Inflammatory macrophage (primary cell): ENCODE measurements around the gene CA11.
"Not testable (repeated sequence)": the region's sequence is repeated elsewhere in the genome, so short reads cannot be mapped to it uniquely, and the experiment has no call there.

ENCODE experiments used
- DNase-seq, 2 donors: peaks; one replicate each; pipeline ENCODE4 v3.0.0-alpha.2; 2020 to 2022

CA11 gene

DNA sequence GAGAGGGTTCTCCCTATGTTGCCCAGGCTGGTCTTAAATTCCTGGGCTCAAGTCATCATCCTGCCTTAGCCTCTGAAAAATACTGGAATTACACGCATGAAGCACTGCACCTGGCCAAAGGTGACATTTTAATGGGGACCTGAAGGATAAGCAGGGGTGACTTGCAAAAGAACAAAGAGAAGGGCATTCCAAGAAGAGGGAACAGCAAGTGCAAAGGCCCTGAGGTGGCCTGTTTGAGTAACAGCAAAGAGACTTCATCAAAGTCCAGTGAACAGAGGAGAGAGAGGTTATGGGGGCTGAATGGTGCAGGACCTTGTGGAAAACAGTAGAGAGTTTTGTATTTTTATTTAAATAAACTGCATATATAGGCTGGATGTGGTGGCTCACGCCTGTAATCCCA, 4.1 kb downstream of the CA11 start:
- no peak for DNase-seq

DNA sequence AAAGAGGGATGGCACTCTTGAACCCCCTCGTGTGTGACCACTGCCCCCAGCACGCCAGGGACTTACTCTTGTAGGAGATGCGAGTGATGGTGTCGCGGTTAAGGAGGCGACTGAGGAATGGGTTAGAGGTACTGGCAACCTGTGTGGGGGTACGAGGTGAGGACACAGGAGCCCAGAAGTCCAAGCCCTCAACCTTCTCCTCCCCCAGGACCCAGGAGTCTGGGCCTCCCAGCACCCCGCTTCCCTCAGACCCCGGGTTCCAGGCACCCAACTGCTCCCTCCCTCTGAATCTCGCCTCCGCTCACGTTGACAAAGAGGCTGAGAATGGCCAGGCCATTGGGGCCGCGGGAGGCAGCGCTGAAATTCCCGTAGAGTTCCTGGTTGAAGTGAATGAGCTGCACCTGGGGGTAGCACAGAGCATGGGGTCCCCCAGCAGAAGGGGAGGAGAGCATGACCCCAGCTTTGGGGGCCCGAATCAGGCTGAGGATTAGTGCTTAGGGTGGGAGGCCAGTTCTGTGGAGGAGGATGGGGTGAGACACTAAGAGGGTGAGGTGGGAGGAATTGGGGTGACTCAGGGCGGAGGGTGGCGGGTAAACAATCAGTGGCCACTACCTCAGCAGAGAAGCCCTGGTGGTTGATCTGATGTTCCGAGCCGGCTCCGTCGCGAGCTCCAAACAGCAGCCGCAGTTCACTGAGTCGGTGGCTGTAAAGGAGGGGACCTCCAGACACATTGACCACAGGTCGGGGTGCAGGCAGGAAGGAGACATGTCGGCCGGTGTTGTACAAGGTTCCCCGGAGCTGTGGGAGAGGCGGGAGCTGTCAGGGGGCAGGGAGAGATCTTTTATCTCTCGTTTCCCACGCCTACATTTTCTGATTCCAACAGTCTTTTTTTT, 6.3 kb downstream of the CA11 start:
- no peak for DNase-seq

DNA sequence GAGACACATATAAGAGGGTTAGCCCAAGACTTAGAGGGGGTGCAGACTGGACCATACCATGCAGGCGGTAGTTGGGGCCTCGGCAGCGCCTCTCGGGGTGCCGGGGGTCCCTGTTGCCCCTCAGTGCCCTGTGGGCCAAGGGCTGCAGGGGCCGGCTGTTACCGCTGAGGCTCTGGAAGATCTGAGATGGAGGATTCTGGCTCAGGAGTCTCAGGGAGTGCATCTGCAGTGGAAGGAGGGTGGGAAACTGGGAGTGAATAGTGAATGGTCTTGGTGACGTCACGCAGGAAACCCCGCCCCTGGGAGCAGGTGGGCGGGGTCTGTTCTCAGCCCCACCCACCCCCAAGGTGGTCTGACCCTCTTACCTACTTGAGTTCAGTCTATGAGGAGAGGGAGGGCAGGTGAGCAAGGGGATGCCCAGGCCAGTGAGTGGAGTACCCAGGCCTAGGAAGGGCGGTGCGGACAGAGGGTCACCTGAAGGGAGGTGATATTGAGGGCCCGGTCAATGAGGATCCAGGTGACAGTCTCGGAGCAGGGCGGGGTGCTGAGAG, 7.1 kb downstream of the CA11 start:
- no peak for DNase-seq

DNA sequence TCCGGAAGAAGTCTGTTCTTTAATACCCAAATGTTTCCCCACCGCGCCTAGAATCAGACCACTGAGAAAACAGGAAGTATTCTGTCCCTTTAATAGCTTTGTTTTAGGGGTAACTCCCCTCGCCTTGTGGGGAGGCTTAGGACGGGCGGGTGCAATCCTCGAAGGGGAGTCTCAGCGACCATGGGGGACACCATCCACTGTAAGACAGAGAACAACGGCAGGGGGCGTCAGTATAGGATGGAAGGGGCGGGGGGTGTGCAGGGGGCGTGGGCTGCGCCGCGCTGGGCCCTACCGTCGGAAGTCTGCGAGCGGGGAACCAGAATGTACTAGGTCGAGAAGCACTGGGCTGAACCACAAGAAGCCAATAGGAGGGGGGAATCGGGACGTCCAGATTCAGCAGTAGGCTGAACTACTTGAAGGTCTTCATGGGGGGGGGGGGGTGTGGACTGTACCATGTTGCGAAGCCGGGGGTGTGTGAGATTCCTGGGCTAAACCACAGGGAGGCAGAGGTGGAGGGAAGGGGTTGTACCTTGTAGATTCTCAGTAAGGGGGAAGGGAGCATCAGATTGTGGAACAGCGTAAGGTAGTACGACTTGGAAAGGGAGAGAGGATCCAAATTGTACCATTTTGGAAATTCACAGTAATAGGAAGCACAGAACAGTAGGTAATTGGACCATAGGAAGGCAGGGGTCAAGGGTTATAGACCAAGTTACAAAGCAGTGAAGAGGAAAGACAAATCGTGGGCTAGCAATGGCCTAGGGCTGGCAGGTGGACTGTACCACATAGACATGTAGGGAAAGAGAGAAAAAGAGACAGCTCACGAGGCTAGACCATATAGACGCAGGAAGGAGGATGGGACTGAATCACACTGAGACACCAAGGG, 7.8 kb downstream of the CA11 start:
- peak; percentile 92 to 93 for DNase-seq

DNA sequence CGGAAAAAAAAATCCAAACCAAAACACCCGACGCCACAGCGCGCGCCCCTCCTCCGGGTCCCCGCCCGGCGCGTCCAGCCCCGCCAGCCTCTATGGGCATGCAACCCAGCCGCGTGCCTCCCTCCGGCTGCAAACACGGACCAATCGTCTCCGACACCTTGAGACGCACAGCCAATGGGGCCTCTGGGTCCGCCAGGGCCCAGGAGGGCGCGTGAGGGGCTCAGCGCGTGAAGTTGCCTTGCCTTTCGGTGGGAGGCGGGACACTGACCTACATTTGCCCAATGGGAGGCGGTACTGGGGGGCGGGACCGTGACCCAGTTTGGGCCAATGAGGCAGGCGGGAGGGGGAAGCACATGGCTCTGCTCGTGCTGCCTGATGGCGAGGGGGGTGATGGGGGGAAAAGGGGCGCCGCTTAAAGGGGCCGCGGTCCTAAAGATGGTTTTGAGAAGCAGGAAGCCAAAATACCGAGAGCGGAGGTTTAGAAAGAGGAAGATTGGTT, 8.5 kb downstream of the CA11 start:
- DNase-seq: peak; percentile 99

DNA sequence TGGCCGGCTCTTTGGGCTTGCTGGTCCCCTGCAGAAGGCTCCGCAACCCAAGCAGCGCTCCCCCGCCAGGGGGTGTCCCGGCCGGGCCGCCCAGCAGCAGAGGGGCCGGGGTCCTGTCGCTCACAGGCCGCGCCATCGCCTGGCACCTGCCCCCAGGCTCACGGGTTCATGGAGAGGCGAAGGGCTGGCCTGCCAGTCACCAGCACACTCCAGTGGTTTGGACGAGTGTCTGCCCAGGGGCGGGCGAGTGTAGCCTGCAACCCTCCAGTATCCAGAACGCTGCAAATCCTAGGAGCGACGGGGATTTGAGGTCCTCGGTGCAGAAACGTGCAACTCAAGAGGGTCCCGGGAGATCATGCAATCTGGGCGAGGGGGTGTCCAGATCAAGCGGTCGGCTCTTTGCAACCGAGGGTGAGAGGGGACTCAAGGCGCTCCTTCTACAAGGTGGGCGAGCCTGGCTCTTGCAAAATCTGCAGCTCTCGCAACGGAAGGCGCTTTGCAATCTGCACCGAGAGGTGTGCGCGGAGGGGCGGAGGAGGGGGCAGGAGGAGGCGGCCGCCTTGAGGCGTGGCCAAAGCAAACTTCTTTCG, 9.0 kb downstream of the CA11 start, which contains the start of gene DBP:
DBP (minus strand) TSS at position 521 of the 590 bp plus-strand sequence; CDS start at position 136, 385 bp downstream.
- peak; percentile 43 to 67 for DNase-seq

DNA sequence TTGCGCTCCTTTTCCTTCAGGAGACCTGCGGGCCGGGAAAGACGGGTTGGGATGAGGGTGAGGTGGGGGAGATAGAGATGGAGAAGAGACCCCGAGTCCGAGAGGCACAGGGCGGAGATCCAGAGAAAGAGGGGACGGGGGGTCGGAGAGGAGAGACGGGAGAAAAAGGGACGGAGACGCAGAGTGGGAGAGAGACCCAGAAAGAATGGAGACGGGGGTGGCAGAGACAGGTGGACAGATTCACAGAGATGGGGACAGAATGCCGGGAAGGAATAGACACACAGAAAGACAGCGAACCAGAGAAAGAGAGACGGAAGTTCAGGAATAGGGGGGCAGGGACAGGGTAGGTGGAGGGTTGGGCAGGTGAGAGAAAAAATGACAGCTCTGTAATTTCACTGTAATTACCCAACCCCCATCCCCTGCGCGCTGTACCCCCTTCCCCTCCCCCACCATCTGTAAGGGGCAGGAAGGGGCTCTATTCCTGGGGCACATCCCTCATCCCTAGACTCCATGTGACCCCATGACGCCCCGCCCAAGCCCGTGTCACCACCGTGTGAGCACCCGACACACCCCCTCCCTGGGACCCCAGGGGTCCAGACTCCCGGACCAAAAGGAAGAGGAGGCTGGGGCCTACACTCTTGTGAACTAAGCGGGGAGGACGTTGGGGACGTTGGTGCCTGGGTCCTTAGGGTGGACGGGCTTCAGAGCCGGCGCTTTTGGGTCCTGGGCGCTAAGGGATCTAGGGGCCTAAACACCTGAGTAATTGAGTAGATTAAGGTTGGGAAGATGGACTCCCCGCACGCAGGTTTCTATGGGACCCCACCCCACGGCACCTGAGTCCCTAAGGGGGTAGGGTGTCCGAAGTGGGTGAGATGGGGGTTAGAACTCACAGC, 9.8 kb downstream of the CA11 start:
- DNase-seq: peak; percentile 31 to 47

DNA sequence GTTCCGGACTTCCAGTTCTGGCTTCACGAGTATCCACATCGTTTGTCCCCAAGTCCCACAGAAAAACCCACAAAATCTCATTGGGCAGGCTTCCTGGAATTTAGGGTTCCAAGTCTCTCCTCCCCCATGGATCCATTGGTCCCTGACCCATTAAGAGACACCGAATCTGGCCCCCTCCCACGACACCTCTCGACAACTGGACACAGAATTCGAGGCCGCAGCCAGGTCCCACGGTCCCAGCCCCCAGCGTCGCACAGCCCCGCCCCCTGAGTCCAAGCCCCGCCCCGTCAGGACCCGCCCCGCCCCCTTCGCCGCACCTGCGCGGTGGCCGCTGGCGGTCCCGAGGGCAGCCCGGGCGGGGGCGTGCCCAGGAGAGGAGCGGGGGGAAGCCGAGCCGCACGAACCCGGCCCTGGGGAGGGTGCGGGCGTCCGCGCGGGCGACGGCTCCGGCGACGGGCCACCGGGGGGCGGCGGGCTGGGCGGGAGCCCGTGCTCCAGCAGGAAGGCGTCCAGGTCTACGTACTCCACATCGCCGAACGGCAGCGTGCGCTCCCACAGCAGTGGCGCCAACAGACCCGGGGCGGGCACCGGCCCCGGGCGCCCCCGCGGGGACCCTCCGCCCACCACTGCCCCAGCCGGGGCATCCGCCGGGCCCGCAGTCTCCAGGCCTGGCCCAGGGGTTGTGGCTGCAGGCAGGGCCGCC, 10.6 kb downstream of the CA11 start:
- DNase-seq: peak; percentile 57 to 78

DNA sequence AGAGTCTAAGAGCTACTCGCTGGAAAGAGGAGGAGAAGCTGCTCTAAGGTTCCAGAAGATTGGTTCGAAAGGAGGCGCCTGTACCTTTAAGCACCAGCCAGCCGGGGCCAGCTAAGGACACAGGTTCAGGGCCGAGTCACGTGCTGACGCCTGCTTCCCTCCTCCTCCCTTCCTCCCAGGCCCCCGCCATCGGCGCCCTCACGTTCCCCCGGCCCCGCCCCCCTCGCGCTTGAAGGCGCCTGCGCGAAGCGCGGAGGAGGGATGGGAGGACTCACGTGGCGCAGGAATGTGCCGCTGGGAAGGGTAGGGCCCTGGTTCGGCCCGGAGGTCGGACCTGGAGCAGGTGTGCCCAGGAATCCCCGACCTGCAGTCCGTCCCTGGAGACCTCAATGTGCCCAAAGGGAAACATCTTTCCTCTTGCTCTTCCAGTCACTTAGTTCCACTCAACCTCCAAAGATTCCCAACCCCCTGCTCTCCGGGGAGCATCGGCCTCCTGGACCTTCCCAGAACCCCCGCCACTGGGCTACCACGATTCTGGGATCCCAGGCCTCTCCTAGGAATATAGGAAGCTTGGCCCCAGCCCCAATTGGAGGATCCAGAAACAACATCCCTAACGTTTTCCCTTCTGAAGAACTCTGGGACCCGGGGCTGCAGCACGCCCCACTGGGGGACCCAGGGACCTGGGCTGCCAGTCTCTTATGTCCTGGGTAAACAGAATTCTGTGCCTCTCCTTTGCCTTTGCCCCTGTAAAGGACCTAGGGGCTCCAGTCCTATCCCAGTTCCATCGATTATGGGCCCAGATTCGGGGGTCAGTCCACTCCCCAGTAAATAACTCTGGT, 11.3 kb downstream of the CA11 start:
- peak; percentile 87 to 89 for DNase-seq

DNA sequence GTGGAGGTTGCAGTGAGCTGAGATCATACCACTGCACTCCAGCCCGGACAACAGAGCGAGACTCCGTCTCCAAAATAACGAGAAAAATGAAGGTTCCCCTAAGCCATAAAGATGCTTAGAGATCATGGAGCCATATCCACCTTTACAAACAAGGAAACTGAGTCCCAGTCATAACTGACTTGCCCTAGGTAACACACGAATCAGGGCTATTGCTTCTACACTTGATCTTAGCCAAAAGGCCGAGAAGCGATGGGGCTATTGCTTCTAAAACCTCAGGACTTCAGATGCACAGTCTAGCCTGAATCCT, 12.0 kb downstream of the CA11 start:
- DNase-seq: no peak

DNA sequence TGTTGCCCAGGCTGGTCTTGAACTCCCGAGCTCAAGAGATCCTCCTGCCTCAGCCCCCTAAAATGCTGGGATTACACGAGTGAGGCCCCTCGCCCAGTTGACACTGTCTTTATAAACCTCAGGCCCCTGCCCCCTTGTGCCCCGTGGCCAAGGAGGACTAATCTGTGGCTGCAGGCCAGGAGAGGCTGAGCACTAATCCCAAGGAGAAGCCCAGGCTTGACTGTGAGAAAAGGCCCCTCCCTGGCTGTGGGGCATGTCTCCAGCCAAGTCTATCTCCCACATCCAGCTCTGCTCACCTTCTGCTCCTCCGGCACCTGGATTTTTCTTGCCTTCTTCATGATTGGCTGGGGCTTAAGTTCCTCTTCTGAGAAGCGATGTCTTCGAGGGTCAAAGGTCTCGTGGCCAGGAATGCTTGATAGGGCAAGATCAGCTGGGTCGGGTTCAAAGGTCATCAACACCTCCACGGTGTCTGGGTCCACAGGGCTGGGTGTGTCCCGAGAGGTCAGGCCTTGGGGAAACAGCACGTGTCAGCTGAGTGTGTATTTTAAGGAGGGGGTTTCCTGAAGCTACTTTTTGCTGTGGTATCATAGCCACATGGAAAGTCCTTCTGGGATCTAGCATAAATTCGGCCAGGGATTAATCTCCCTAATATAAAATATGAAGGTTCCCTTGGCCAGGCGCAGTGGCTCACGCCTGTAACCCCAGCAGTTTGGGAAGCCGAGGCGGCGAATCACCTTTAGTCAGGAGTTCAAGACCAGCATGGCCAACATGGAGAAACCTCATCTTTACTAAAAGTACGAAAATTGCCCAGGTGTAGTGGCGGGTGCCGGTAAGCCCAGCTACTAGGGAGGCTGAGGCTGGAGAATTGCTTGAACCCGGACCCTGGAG, 12.6 kb downstream of the CA11 start:
- DNase-seq: no peak

DNA sequence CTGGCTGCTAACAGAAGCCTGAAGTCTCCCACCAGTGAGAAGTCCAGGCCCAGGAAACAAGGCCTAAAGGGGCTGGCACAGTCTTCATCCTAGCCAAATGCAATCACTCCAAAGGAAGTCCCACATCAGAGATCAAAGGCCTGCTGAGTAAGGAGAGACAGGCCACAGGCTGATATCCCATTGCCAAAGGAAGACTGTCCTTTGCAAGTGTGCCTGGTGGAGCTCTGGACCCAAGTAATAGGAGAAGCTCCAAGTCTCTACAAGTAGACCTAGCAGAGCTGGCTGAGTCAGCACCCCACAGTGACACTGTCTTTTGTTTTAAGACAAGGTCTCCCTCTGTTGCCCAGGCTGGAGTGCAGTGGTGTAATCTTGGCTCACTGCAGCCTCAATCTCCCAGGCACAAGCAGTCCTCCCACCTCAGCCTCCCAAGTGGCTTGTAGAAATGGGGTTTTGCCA, 13.3 kb downstream of the CA11 start:
- DNase-seq: peak; percentile 28 to 39

DNA sequence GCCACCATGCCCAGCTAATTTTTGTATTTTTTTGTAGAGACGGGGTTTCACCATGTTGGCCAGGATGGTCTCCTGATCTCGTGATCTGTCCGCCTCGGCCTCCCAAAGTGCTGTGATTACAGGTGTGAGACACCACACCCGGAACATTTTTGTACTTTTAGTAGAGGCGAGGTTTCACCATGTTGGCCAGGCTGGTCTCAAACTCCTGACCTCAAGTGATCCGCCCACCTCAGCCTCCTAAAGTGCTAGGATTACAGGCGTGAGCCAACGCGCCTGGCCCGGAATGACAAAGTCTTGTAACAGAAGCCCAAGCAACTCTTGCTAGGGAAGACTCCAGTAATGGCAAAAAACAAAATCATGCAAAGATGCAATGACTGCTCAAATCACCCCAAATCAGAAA, 13.7 kb downstream of the CA11 start:
- DNase-seq: not testable (repeated sequence)

DNA sequence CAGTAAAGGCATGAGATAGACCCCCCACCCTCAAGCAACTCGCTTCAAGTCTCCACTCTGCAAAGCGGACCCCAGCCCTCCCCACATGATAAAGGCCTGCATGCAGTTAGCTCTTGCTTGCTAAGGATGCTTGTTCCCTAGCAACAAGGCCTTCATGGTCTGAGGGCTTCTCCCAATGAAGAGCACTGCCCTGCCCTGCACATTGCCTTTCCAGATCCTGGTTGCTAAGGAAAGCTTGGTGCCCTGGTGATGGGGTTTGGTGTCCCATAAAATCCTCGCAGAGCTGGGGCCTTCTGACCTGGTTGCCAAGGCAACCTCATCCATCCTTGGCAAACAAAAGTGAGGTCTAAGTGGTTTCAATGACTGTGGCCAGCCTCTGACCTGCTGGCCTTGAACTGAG, 14.8 kb downstream of the CA11 start:
- no peak for DNase-seq

DNA sequence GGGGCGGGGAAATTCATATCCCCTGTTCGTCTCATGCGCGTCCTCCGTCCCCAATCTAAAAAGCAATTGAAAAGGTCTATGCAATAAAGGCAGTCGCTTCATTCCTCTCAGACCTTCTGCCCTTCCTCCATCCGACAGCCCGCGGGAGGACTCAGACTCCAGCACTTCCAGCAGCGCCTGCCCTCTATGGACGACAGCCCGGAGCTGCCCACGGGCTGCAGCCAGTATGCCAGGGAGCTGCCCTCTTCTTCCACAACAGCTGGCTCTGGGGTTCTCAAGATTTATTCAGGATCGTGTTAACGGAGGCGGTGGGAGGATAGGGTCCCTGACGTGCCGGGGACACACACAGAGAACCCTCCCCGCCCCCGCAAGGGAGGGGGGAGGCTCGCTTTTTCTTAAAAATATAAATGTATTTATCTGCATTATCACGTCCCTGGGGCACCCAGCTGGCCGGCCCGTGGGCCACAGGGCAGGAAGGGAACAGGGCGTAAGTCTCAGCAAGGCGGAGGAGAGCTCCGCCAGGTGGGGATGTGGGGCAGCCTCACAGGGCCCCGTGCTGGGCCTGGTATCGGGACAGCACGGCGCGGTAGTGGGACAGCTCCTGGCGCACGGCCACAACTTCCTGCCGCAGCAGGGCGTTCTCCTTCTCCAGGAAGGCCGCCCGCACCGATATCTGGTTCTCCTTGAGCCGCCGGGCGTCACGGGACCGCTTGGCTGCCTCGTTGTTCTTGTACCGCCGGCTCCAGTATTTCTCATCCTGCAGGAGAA, 15.5 kb downstream of the CA11 start:
- DNase-seq: peak; percentile 38 to 45

DNA sequence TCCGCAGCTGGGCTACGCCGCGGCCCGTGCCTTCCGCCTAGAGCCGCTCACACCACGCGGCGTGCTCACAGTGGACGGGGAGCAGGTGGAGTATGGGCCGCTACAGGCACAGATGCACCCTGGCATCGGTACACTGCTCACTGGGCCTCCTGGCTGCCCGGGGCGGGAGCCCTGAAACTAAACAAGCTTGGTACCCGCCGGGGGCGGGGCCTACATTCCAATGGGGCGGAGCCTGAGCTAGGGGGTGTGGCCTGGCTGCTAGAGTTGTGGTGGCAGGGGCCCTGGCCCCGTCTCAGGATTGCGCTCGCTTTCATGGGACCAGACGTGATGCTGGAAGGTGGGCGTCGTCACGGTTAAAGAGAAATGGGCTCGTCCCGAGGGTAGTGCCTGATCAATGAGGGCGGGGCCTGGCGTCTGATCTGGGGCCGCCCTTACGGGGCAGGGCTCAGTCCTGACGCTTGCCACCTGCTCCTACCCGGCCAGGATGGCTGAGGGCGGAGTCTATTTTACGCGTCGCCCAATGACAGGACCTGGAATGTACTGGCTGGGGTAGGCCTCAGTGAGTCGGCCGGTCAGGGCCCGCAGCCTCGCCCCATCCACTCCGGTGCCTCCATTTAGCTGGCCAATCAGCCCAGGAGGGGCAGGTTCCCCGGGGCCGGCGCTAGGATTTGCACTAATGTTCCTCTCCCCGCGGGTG, 16.2 kb downstream of the CA11 start:
- no peak for DNase-seq

DNA sequence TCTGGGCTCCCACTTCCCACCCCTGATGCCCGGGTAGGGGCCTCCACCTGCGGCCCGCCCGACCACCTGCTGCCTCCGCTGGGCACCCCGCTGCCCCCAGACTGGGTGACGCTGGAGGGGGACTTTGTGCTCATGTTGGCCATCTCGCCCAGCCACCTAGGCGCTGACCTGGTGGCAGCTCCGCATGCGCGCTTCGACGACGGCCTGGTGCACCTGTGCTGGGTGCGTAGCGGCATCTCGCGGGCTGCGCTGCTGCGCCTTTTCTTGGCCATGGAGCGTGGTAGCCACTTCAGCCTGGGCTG, 16.7 kb downstream of the CA11 start:
- DNase-seq: no peak
